ENCODE data around the gene DPPA2.

GRCh38 chr3:109265295-109265694 is 51.0 kb downstream of the DPPA2 start:
- no peak for TF ChIP-seq POLR2A (IDR thresholded peaks at IDR 0.05)
- TF ChIP-seq CTCF (IDR thresholded peaks at IDR 0.05), result no peak
